IMR-90 (cell line): ENCODE data around the gene SLC5A1. TPM values are rescaled to one million over a fixed set of nuclear protein-coding genes. Genes with fewer than 3 reads are reported as not detected.

Experiments
- ATAC-seq: fragments of 200-7000 bp; cut with Tn5 transposase; 2 replicates; pipeline ENCODE4 v1.9.1; 2020; ENCODE audit warnings: low read depth, mild to moderate bottlenecking, moderate library complexity
- BruUV-seq: library from RNA; stranded (reverse); fragments of 400-500 nt; replicated peaks from 2 replicates; lab custom pipeline; 2021; lab: Mats Ljungman, UMichigan
- CTCF ChIA-PET: fragments of 300-600 bp; formaldehyde crosslinking; extraction: SDS; loops from one replicate; lab custom pipeline; 2021; ENCODE audit warnings: antibody characterized with exemption; lab: Yijun Ruan, JAX
- POLR2A ChIA-PET: fragments of 300-600 bp; sonication (Branson Sonifier 250); formaldehyde crosslinking; loops from one replicate; lab custom pipeline; 2022; ENCODE audit warnings: antibody characterized with exemption; ENCODE audit not compliant: unreplicated experiment; lab: Charles Lee
- DNase-seq: peaks from one replicate; pipeline ENCODE4 v3.0.0; 2013
- H2AFZ ChIP-seq: replicated peaks from 2 replicates; pipeline ENCODE3; 2013; ENCODE audit warnings: low read length, mild to moderate bottlenecking; ENCODE audit not compliant: poor library complexity
- H2AK5ac ChIP-seq: 2 replicates; pipeline ENCODE4 v1.6.1; 2013; ENCODE audit warnings: low read depth, low read length, inconsistent platforms
- H2AK9ac ChIP-seq: replicated peaks from 2 replicates; pipeline ENCODE3; 2013; ENCODE audit warnings: mild to moderate bottlenecking, low read depth, low read length, moderate library complexity; ENCODE audit not compliant: poor library complexity
- H2BK120ac ChIP-seq: 2 replicates; pipeline ENCODE4 v1.6.1; 2013; ENCODE audit warnings: low read depth, low read length, inconsistent platforms
- H2BK15ac ChIP-seq: 3 replicates; pipeline ENCODE4 v1.6.1; 2013; ENCODE audit warnings: low read depth, low read length, inconsistent platforms
- H2BK20ac ChIP-seq: 2 replicates; pipeline ENCODE4 v1.6.1; 2013; ENCODE audit warnings: low read depth, mild to moderate bottlenecking, inconsistent platforms, low read length, moderate library complexity
- H2BK5ac ChIP-seq: 2 replicates; pipeline ENCODE4 v1.6.1; 2013; ENCODE audit warnings: mild to moderate bottlenecking, low read depth, low read length, inconsistent platforms; ENCODE audit not compliant: poor library complexity, severe bottlenecking
- H3K14ac ChIP-seq: replicated peaks from 2 replicates; pipeline ENCODE4 v1.6.1; 2013; ENCODE audit warnings: low read depth, low read length, inconsistent platforms
- H3K18ac ChIP-seq: 2 replicates; pipeline ENCODE4 v1.6.1; 2013; ENCODE audit warnings: low read depth, low read length, control low read depth
- H3K23ac ChIP-seq: 2 replicates; pipeline ENCODE4 v1.6.1; 2013; ENCODE audit warnings: low read depth, low read length, inconsistent platforms
- H3K27ac ChIP-seq: 2 replicates; pipeline ENCODE4 v1.5.1; 2013; ENCODE audit warnings: mild to moderate bottlenecking, control low read depth, low read length; ENCODE audit not compliant: insufficient read depth
- H3K27me3 ChIP-seq: 2 replicates; pipeline ENCODE4 v1.6.1; 2013; ENCODE audit warnings: low read length; ENCODE audit not compliant: control insufficient read depth, insufficient read depth
- H3K36me3 ChIP-seq: 2 replicates; pipeline ENCODE4 v1.6.1; 2013; ENCODE audit warnings: low read length, mixed read lengths; ENCODE audit not compliant: control insufficient read depth, insufficient read depth
- H3K4ac ChIP-seq: 2 replicates; pipeline ENCODE4 v1.6.1; 2013; ENCODE audit warnings: low read depth, low read length, inconsistent platforms
- H3K4me1 ChIP-seq: 2 replicates; pipeline ENCODE4 v1.6.1; 2013; ENCODE audit warnings: low read length, mixed read lengths; ENCODE audit not compliant: control insufficient read depth, insufficient read depth
- H3K4me2 ChIP-seq: 2 replicates; pipeline ENCODE4 v1.6.1; 2013; ENCODE audit warnings: low read depth, mild to moderate bottlenecking, control low read depth, low read length, moderate library complexity
- H3K4me3 ChIP-seq: 2 replicates; pipeline ENCODE4 v1.5.1; 2013; ENCODE audit warnings: low read depth, mild to moderate bottlenecking, control low read depth, low read length, moderate library complexity; ENCODE audit not compliant: insufficient read depth
- H3K56ac ChIP-seq: 2 replicates; pipeline ENCODE4 v1.6.1; 2013; ENCODE audit warnings: low read length, inconsistent platforms; ENCODE audit not compliant: insufficient read depth; ENCODE audit errors: extremely low read depth
- H3K79me1 ChIP-seq, 2 experiments: 2 replicates each; pipeline ENCODE4 v1.6.1; 2013; ENCODE audit warnings: low read length in 2 of 2, inconsistent platforms in 1 of 2, low read depth in 1 of 2
- H3K9ac ChIP-seq: 2 replicates; pipeline ENCODE4 v1.6.1; 2013; ENCODE audit warnings: low read depth, low read length, control low read depth
- H3K9me1 ChIP-seq: 2 replicates; pipeline ENCODE4 v1.6.1; 2013; ENCODE audit warnings: low read length, inconsistent platforms; ENCODE audit not compliant: insufficient read depth
- H3K9me3 ChIP-seq: 2 replicates; pipeline ENCODE4 v1.6.1; 2013; ENCODE audit warnings: low read length; ENCODE audit not compliant: control insufficient read depth, insufficient read depth
- H4K20me1 ChIP-seq: 2 replicates; pipeline ENCODE4 v1.6.1; 2013; ENCODE audit warnings: low read length, inconsistent platforms; ENCODE audit not compliant: insufficient read depth
- H4K5ac ChIP-seq: 2 replicates; pipeline ENCODE4 v1.6.1; 2013; ENCODE audit warnings: mild to moderate bottlenecking, low read depth, low read length, control low read depth
- H4K8ac ChIP-seq, 2 experiments: 2 replicates each; pipeline ENCODE4 v1.6.1; 2013; ENCODE audit warnings: low read depth in 2 of 2, low read length in 2 of 2, control low read depth in 1 of 2, inconsistent platforms in 1 of 2
- H4K91ac ChIP-seq: 2 replicates; pipeline ENCODE4 v1.6.1; 2013; ENCODE audit warnings: low read depth, low read length, inconsistent platforms; ENCODE audit not compliant: insufficient read depth
- BHLHE40 ChIP-seq: fragments of 150-350 bp; IDR thresholded peaks from 2 replicates; pipeline ENCODE4 v1.6.1; 2016; ENCODE audit warnings: mild to moderate bottlenecking, low read depth, low read length
- CEBPB ChIP-seq: IDR thresholded peaks from 2 replicates; pipeline ENCODE4 v1.6.1; 2012; ENCODE audit warnings: low read depth, low read length, improper control_type of control experiment
- CHD1 ChIP-seq: IDR thresholded peaks from 2 replicates; pipeline ENCODE4 v1.6.1; 2012; ENCODE audit warnings: low read depth, low read length, improper control_type of control experiment
- CTCF ChIP-seq: conservative IDR thresholded peaks from 2 replicates; pipeline ENCODE4 v1.5.1; 2012; ENCODE audit warnings: mild to moderate bottlenecking, low read depth, low read length, improper control_type of control experiment
- ELK1 ChIP-seq: fragments of 150-350 bp; IDR thresholded peaks from 2 replicates; pipeline ENCODE4 v1.6.1; 2016; ENCODE audit warnings: low read depth, mild to moderate bottlenecking, low read length, moderate library complexity, borderline replicate concordance
- FOS ChIP-seq: fragments of 150-350 bp; IDR thresholded peaks from 2 replicates; pipeline ENCODE4 v1.6.1; 2016; ENCODE audit warnings: low read depth, low read length
- MAZ ChIP-seq: IDR thresholded peaks from 2 replicates; pipeline ENCODE4 v1.6.1; 2012; ENCODE audit warnings: low read depth, mild to moderate bottlenecking, low read length, improper control_type of control experiment, moderate library complexity, borderline replicate concordance
- MXI1 ChIP-seq: IDR thresholded peaks from 2 replicates; pipeline ENCODE4 v1.6.1; 2012; ENCODE audit warnings: low read depth, mild to moderate bottlenecking, low read length, moderate library complexity, borderline replicate concordance
- NFE2L2 ChIP-seq: fragments of 150-350 bp; IDR thresholded peaks from 2 replicates; pipeline ENCODE4 v1.6.1; 2016; ENCODE audit warnings: low read depth, mild to moderate bottlenecking, low read length
- POLR2A ChIP-seq: IDR thresholded peaks from 2 replicates; pipeline ENCODE4 v1.6.1; 2012; ENCODE audit warnings: mild to moderate bottlenecking, low read depth, low read length
- RCOR1 ChIP-seq: IDR thresholded peaks from 2 replicates; pipeline ENCODE4 v1.6.1; 2012; ENCODE audit warnings: mild to moderate bottlenecking, low read length, improper control_type of control experiment; ENCODE audit not compliant: insufficient replicate concordance
- RFX5 ChIP-seq: IDR thresholded peaks from 2 replicates; pipeline ENCODE4 v1.8.0; 2012; ENCODE audit warnings: low read depth, mild to moderate bottlenecking, low read length, moderate library complexity
- USF2 ChIP-seq: fragments of 150-350 bp; IDR thresholded peaks from 2 replicates; pipeline ENCODE4 v1.6.1; 2017; ENCODE audit warnings: mild to moderate bottlenecking, antibody characterized with exemption, low read length, low read depth
- WGBS, 2 experiments: methylation state at CpG; one replicate each; pipeline versions ENCODE4 v1.1.5 to v1.1.7; 2013; ENCODE audit warnings: missing lambda C conversion rate in 2 of 2; ENCODE audit not compliant: insufficient read length in 1 of 2; ENCODE audit errors: extremely low coverage in 2 of 2; 5-methylcytosine and 5-hydroxymethylcytosine counted together
- dilution Hi-C: fragments of 300-500 bp; cut with HindIII; formaldehyde crosslinking; loops from one replicate; pipeline ENCODE4 v1.14.3; 2018; ENCODE audit warnings: low sequenced_read_pairs; ENCODE audit not compliant: unreplicated experiment
- in situ Hi-C: fragments of 300-500 bp; cut with MboI; formaldehyde crosslinking; loops from 3 replicates; pipeline ENCODE4 v1.14.3; 2019; ENCODE audit warnings: low sequenced_read_pairs, inconsistent platforms, mixed read lengths
- intact Hi-C: fragments of 100-400 bp; cut with micrococcal nuclease; formaldehyde crosslinking; loops from 2 replicates; pipeline ENCODE4 v1.10.0; 2022
- polyA plus RNA-seq, 3 experiments: library from polyadenylated mRNA; depleted of rRNA; stranded (reverse); fragments of >200 nt; gene quantifications; 2 replicates each; pipeline ENCODE4 v1.2.3, GENCODE V29; 2012; ENCODE audit warnings: low replicate concordance in 1 of 3
- total RNA-seq: library from RNA; depleted of rRNA; stranded (reverse); fragments of >200 nt; gene quantifications from 2 replicates; pipeline ENCODE4 v1.2.3, GENCODE V29; 2012

SLC5A1 gene
- total and polyA plus RNA-seq, 2 of the 4 experiments (the other 2 are of a cell fraction) = not detected

- TF ChIP-seq FOS = no peak
These were observed 26.7 kb downstream of the SLC5A1 start (continued) for GRCh38 chr22:32069579-32070372.

GRCh38 chr22:32073262-32073661 is 30.2 kb downstream of the SLC5A1 start:
- Histone ChIP-seq H3K9ac (no peak overlapping the region), H3K4me1 (no peaks in the 10 kb centered on the region), H3K27ac (no peak overlapping the region), H3K56ac (no peak overlapping the region), H4K5ac (no peak overlapping the region), H3K4me2 (no peak overlapping the region), H4K20me1 (no peaks in the 10 kb centered on the region), H3K27me3 (peaks cover 21% of the 10 kb centered on the region), H3K23ac (no peak overlapping the region), H3K9me1 (no peaks in the 10 kb centered on the region), H4K91ac (no peak overlapping the region), H2BK5ac (no peak overlapping the region), H3K9me3 (no peaks in the 10 kb centered on the region), H2BK15ac (no peak overlapping the region), H3K79me1 (no peaks in the 10 kb centered on the region), H3K14ac (no peak overlapping the region), H3K4me3 (no peak overlapping the region), H2AFZ (no peak overlapping the region), H4K8ac (no peak overlapping the region), H3K4ac (no peak overlapping the region), H2AK5ac (no peak overlapping the region), H3K36me3 (no peaks in the 10 kb centered on the region), H3K18ac (no peak overlapping the region), H2BK120ac (no peak overlapping the region), H2AK9ac (no peak overlapping the region), H2BK20ac (no peak overlapping the region)
- in situ Hi-C loops (no loop called here), dilution Hi-C loops (no loop called here), intact Hi-C loops (no loop called here)
- DNase-seq (no peak), ATAC-seq (no peak)
- CTCF ChIA-PET = no interaction called here
- POLR2A ChIA-PET = no interaction called here
- no TSS peak for BruUV-seq
- 60% methylated on average over 1 of the region's 7 CpGs; no CpG with 5 or more reads in 1 of the 2 experiments for WGBS, 2 experiments
- TF ChIP-seq RFX5 = no peak
- no peak for TF ChIP-seq MAZ
- TF ChIP-seq NFE2L2 = no peak
- TF ChIP-seq POLR2A = no peak
- no peak for TF ChIP-seq CHD1
- TF ChIP-seq CEBPB = no peak
- TF ChIP-seq RCOR1 = no peak
- TF ChIP-seq ELK1 = no peak
- no peak for TF ChIP-seq BHLHE40
- TF ChIP-seq MXI1 = no peak
- no peak for TF ChIP-seq FOS
- TF ChIP-seq USF2 = no peak
- no peak for TF ChIP-seq CTCF
